Measurements from ENCODE around the gene FRS3.
A peak's percentile ranks its signal among the peaks of the same experiment; 100 is the strongest.

Gene FRS3

GRCh38 chr6:41789390-41789724 lies 9.7 kb upstream of the FRS3 start:
- no peak for DNase-seq

GRCh38 chr6:41787219-41787917 lies 7.7 kb upstream of the FRS3 start, which contains the start of gene TOMM6:
TSS of gene TOMM6 (plus strand) at chr6:41787694. CDS start at chr6:41787698, 4 bp downstream.
- DNase-seq, result peak; percentile 97

GRCh38 chr6:41786451-41787218 lies 6.9 kb upstream of the FRS3 start:
- DNase-seq, result peak; percentile 93

- peak; percentile 45 for DNase-seq
Measured at GRCh38 chr6:41785689-41786450, 6.2 kb upstream of the FRS3 start.

- DNase-seq, result no peak
Measured at GRCh38 chr6:41785254-41785653, 5.6 kb upstream of the FRS3 start.

- DNase-seq, result no peak
Measured at GRCh38 chr6:41784581-41785171, 5.0 kb upstream of the FRS3 start.

GRCh38 chr6:41783106-41783780 lies 3.5 kb upstream of the FRS3 start:
- DNase-seq, result no peak

- peak; percentile 30 for DNase-seq
Measured at GRCh38 chr6:41781366-41781730, 1.6 kb upstream of the FRS3 start.

- DNase-seq, result peak; percentile 50
Measured at GRCh38 chr6:41780551-41781365, 1.1 kb upstream of the FRS3 start, which contains the start of gene PRICKLE4. TSS of gene PRICKLE4 (plus strand) at chr6:41780782. CDS start at chr6:41783474, 2,692 bp downstream.

- DNase-seq, result no peak
Measured at GRCh38 chr6:41779336-41779735, 364 bp downstream of the FRS3 start.

GRCh38 chr6:41778895-41779294 lies 805 bp downstream of the FRS3 start:
- no peak for DNase-seq

- DNase-seq, result no peak
Measured at GRCh38 chr6:41777551-41778285, 2.0 kb downstream of the FRS3 start.

GRCh38 chr6:41775293-41775882 lies 4.3 kb downstream of the FRS3 start:
- no peak for DNase-seq

- DNase-seq, result no peak
Measured at GRCh38 chr6:41774841-41775240, 4.9 kb downstream of the FRS3 start.

- no peak for DNase-seq
Measured at GRCh38 chr6:41771058-41771983, 8.4 kb downstream of the FRS3 start.

GRCh38 chr6:41770381-41771057 lies 9.2 kb downstream of the FRS3 start:
- DNase-seq, result no peak

- DNase-seq, result no peak
Measured at GRCh38 chr6:41769376-41769775, 10.3 kb downstream of the FRS3 start.

GRCh38 chr6:41768545-41769308 lies 11.0 kb downstream of the FRS3 start:
- peak; percentile 39 for DNase-seq
